ENCODE measurements around the gene RXFP2. TPM values are rescaled to one million over a fixed set of nuclear protein-coding genes. Genes with fewer than 3 reads are reported as not detected.
A peak's percentile ranks its signal among the peaks of the same experiment; 100 is the strongest.

RXFP2 gene
- total RNA-seq, 4 donors from 2014 or later: 1.0 to 2.2 TPM; not detected in 2

GRCh38 chr13:31749929-31750328 is 10.6 kb downstream of the RXFP2 start:
- no peaks in the 10 kb centered on the region for H3K27me3 ChIP-seq
- no peak overlapping the region for H3K27ac ChIP-seq
- no peaks in the 10 kb centered on the region for H3K36me3 ChIP-seq
- 64 to 69% methylated on average over 4 of the region's 4 CpGs for WGBS, 2 donors
- no peaks in the 10 kb centered on the region for H3K9me3 ChIP-seq
- no peak for TF ChIP-seq POLR2A (IDR thresholded peaks at IDR 0.05)
- TF ChIP-seq CTCF (IDR thresholded peaks at IDR 0.05): no peak
- TF ChIP-seq EP300 (IDR thresholded peaks at IDR 0.05): peak in 1 of 2 donors; percentile 15
- no peak overlapping the region for H3K4me3 ChIP-seq
- DNase-seq (ENCODE audit: low spot score in 2 of 2): no peak
- no peaks in the 10 kb centered on the region for H3K4me1 ChIP-seq

DNA sequence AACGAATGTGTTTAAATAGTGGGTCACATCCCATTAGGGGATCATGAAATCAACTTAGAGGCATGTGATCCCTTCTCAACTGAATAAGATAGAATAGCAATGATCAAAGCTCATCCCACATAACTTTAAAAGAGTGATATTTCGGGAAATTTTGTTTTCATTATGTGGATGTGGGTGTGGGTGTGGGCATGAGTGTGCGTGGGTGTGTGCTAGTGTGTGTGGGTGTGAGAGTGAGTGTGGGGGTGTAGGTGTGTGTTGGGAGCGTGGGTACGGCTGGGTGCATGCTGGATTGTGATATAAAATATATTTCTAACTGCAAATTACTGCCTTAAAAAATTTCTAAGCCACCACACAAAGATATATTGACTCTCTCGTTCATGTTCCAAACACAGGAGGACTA is 15.9 kb downstream of the RXFP2 start:
- H3K4me1 ChIP-seq: peaks cover 0 to 4% (median 0%) of the 10 kb centered on the region in 4 donors
- H3K27ac ChIP-seq: no peak overlapping the region
- no peak overlapping the region for H3K4me3 ChIP-seq
- WGBS, 2 donors: 82 to 84% methylated on average over 6 of the region's 6 CpGs
- no peaks in the 10 kb centered on the region for H3K27me3 ChIP-seq
- H3K36me3 ChIP-seq: no peaks in the 10 kb centered on the region
- no peak for DNase-seq (ENCODE audit: low spot score in 2 of 2)
- TF ChIP-seq EP300 (IDR thresholded peaks at IDR 0.05) (no peak), POLR2A (IDR thresholded peaks at IDR 0.05) (no peak)
- H3K9me3 ChIP-seq: no peaks in the 10 kb centered on the region

DNA sequence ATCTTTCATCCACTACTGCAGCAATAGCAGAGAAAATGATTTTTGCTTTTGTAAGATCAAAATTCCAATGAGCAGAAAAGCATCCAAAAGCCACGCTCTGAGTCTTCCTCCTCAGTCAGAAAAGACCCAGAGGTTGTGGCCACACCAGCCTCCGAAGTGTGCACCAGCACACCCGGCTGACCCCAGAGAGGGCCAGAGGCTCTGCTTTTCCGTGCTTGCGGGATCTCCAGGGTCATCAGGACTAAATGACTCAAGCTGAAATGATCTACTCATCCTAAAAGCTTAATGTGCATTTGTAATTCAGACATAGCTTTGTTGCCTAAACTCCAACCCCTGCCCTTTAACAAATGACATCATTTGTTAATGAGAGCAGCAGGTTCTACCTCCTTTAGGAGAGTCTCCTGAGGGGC is 16.5 kb downstream of the RXFP2 start:
- peak overlapping the region in 1 of 4 donors; percentile 17 for H3K27ac ChIP-seq
- TF ChIP-seq POLR2A (IDR thresholded peaks at IDR 0.05) (no peak), CTCF (IDR thresholded peaks at IDR 0.05) (no peak), EP300 (IDR thresholded peaks at IDR 0.05) (no peak)
- whole genome bisulfite sequencing, 2 donors: 44 to 45% methylated on average over 5 of the region's 5 CpGs
- H3K36me3 ChIP-seq: no peaks in the 10 kb centered on the region
- no peak overlapping the region for H3K4me3 ChIP-seq
- no peaks in the 10 kb centered on the region for H3K27me3 ChIP-seq
- no peaks in the 10 kb centered on the region for H3K9me3 ChIP-seq
- DNase-seq (ENCODE audit: low spot score in 2 of 2): no peak
- peaks cover 0 to 4% (median 0%) of the 10 kb centered on the region in 4 donors for H3K4me1 ChIP-seq

DNA sequence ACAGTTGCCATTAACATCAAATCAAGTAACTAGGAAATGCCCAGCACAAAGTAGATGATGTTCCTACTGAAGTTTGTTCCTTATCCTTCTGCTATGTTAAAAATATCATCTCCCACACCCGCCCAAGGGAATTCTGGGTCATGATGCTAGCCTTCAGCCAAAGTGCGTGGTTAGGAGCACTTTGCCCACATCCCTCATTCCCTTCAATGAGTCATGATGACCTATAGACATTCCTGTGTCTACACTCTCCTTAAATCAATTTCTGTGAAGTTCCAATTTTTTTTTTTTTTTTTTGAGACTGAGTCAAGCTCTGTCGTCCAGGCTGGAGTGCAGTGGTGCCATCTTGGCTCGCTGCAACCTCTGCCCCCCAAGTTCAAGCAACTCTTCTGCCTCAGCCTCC is 17.0 kb downstream of the RXFP2 start:
- H3K27ac ChIP-seq: peak overlapping the region in 1 of 4 donors; percentile 17
- no peak for TF ChIP-seq CTCF (IDR thresholded peaks at IDR 0.05)
- no peak for TF ChIP-seq POLR2A (IDR thresholded peaks at IDR 0.05)
- TF ChIP-seq EP300 (IDR thresholded peaks at IDR 0.05): no peak
- peaks cover 0 to 4% (median 0%) of the 10 kb centered on the region in 4 donors for H3K4me1 ChIP-seq
- no peak for DNase-seq (ENCODE audit: low spot score in 2 of 2)
- no peaks in the 10 kb centered on the region for H3K27me3 ChIP-seq
- no peak overlapping the region for H3K4me3 ChIP-seq
- H3K36me3 ChIP-seq: no peaks in the 10 kb centered on the region
- WGBS, 2 donors: 77 to 82% methylated on average over 4 of the region's 4 CpGs
- H3K9me3 ChIP-seq: no peaks in the 10 kb centered on the region

DNA sequence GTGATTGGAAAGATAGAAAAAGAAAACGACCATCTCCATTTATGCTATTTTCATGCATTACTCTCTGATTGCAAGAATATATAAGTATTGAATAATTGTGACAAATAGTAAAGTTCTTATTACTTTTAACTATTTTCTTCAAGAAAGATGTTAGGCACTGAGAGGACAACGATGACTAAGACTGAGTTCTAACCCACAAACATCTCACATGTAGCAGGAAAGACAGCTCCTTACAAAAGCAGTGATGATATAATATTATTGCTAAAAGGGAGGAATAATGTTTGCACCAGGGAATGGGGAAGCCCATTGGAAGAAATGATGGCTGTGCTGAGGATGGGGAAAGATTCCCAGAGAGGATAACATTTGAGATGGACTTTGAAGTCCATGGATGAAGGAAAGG is 22.6 kb downstream of the RXFP2 start:
- WGBS, 2 donors: 84 to 87% methylated on average over 2 of the region's 2 CpGs
- DNase-seq (ENCODE audit: low spot score in 2 of 2): no peak

More for the DNA sequence above, 22.6 kb downstream of the RXFP2 start:
- Histone ChIP-seq H3K36me3 (no peaks in the 10 kb centered on the region), H3K27me3 (no peaks in the 10 kb centered on the region), H3K4me1 (peaks cover 0 to 23% (median 5%) of the 10 kb centered on the region in 4 donors), H3K9me3 (no peaks in the 10 kb centered on the region), H3K4me3 (no peak overlapping the region), H3K27ac (no peak overlapping the region)
- TF ChIP-seq CTCF (IDR thresholded peaks at IDR 0.05) (no peak), EP300 (IDR thresholded peaks at IDR 0.05) (no peak), POLR2A (IDR thresholded peaks at IDR 0.05) (no peak)
